GM20000 (cell line): Measurements from ENCODE around the gene LETM1.

Experiments used
- DNase-seq: peaks from one replicate; pipeline ENCODE4 v3.0.0; 2012; ENCODE audit warnings: low spot score
- CTCF ChIP-seq: IDR thresholded peaks from 2 replicates; pipeline ENCODE4 v1.5.1; 2012; ENCODE audit warnings: mild to moderate bottlenecking, control low read depth; ENCODE audit errors: extremely low read depth, missing control alignments

LETM1 gene

GRCh38 chr4:1778642-1779392 lies 77.1 kb downstream of the LETM1 start:
- no peak for TF ChIP-seq CTCF
- no peak for DNase-seq

GRCh38 chr4:1777822-1778641 lies 77.9 kb downstream of the LETM1 start:
- DNase-seq, result no peak
- TF ChIP-seq CTCF, result no peak

- DNase-seq, result no peak
- TF ChIP-seq CTCF, result no peak
Observed at GRCh38 chr4:1776521-1777161, 79.3 kb downstream of the LETM1 start.

- DNase-seq, result no peak
- no peak for TF ChIP-seq CTCF
Observed at GRCh38 chr4:1775731-1776500, 80.0 kb downstream of the LETM1 start.

- TF ChIP-seq CTCF, result no peak
- DNase-seq, result no peak
Observed at GRCh38 chr4:1773754-1774153, 82.2 kb downstream of the LETM1 start.

DNA sequence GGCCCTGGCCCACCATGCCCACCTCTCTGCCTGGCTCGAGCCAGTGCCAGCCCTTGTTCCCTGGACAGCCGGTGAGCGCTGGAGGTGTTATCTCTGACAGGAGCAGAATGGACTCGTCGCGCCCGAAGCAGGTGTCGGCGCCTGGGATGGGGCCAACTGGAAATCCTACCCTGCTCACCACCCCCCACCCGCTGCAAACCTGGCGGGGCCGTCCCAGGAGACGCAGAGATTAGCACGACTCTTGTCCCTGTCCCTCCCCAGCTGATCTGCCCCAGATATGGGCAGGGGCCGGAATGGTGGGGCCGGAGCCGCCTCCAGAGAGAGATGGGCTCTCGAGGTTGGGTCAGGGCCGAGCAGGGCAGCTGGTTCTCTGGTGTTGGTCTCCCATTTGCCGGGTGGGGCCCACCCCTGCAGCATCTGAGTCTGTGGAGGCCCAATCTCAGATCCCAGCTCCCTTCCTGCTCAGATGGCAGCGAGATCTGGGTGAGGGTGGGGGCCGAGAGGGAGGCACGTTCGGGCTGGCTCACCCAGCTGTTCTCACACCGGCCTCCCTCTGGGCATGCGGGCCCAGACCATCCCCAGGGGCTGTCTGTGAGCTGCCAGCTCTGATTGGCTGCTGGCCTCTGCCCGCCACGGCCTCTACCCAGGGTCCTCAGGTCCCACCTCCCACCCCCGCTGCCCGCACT lies 83.0 kb downstream of the LETM1 start:
- no peak for DNase-seq
- TF ChIP-seq CTCF, result no peak
